GM21737 (cell line): Measurements from ENCODE around the gene PPT2.
A peak's percentile ranks its signal among the peaks of the same experiment; 100 is the strongest.

Experiments
- ATAC-seq: cut with Tn5 transposase; IDR thresholded peaks from one replicate; pipeline ENCODE4 v1.9.1; 2021; ENCODE audit warnings: mild to moderate bottlenecking, moderate library complexity; ENCODE audit not compliant: unreplicated experiment

PPT2 gene

GRCh38 chr6:32151181-32151862 lies 2.6 kb upstream of the PPT2 start:
- no peak for ATAC-seq

GRCh38 chr6:32151863-32152768 lies 1.8 kb upstream of the PPT2 start, which contains the start of gene PRRT1:
Gene PRRT1, minus strand, starts transcription at chr6:32151939. Its CDS starts 112 bp downstream, at chr6:32151827.
- no peak for ATAC-seq

DNA sequence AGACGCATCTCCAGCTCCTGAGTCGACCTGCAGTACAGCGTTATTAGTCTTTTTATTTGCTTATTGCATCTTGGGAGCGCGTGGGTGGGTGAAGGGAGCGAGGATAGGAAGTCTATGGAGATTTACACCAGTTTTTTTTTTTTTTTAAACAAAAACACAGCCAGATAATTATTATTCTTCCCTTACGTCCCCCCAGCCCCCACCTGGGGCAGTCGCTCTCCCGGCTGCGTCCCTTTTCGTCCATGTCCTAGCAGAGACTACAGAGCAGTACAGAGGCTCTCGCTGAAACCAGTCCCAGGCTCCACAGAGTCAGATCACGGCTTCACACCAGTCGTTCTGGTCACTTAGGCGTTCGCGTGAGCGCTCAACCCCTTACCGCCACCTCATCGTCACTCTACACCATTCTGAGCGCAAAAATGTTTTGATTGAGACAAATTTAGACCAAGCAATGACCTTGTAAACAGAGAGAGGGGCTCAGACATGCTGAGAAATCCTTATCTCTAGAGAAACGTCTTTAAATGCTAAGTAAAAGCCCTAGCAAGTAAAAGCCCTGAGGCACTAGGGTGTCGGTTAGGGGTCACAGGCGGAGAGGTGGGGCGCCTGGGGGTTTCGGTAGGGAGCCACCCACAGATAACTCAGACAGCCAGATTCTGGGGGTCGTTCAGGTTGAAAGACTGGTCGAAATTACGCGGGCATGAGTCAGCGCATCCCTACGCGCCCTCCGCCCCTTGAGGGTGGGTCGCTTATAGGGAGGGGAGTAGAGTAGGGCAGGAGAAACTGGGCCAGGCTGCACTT lies 975 bp upstream of the PPT2 start:
- ATAC-seq: no peak

DNA sequence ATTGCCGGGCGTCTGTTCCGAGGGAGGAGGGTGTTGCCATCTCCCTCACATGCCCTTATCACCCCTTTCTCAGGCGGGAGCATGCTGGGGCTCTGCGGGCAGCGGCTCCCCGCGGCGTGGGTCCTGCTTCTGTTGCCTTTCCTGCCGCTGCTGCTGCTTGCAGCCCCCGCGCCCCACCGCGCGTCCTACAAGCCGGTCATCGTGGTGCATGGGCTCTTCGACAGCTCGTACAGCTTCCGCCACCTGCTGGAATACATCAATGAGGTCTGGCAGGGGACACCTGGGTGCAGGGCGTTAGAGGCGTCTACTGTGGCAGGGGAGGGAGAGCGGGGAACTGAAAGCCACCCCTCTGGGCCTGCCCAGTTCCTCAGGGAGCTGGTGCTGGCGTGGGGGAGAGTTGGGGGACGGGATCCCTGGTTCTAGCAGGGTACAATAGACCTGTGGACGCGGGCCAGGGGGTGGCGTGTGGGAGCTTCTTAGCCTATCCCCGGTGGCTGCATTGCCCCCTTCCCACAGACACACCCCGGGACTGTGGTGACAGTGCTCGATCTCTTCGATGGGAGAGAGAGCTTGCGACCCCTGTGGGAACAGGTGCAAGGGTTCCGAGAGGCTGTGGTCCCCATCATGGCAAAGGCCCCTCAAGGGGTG lies 697 bp downstream of the PPT2 start:
- ATAC-seq: peak; percentile 56

DNA sequence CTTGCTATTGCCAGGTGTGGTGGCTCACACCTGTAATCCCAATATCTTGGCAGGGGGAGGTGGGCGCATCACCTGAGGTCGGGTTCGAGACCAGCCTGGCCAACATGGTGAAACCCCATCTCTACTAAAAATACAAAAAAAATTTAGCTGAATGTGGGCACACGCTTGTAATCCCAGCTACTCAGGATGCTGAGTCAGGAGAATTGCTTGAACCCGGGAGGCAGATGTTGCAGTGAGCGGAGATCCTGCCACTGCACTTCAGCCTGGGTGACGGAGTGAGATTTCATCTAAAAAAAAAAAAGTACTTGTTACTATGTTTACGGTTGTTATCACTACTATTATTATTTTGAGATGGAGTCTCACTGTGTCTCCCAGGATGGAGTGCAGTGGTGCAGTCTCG lies 3.0 kb downstream of the PPT2 start:
- no peak for ATAC-seq

DNA sequence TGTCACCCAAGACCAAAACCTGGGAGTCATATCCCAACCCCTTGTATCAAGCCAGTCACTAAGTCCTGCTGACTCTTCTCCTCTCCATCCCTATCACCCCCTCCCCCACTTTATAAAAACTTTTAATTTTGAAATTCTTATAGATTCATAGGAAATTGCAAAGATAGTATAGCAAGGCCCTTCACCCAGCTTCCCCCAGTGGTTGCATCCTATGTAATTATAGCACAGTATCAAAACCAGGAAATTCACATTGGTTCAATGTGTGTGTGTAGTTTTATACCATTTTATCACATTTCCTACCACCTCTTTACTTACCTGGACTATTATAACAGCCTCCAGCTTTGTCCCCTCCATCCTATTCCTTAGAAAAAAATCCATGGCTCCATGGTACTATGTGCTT lies 4.1 kb downstream of the PPT2 start:
- no peak for ATAC-seq

DNA sequence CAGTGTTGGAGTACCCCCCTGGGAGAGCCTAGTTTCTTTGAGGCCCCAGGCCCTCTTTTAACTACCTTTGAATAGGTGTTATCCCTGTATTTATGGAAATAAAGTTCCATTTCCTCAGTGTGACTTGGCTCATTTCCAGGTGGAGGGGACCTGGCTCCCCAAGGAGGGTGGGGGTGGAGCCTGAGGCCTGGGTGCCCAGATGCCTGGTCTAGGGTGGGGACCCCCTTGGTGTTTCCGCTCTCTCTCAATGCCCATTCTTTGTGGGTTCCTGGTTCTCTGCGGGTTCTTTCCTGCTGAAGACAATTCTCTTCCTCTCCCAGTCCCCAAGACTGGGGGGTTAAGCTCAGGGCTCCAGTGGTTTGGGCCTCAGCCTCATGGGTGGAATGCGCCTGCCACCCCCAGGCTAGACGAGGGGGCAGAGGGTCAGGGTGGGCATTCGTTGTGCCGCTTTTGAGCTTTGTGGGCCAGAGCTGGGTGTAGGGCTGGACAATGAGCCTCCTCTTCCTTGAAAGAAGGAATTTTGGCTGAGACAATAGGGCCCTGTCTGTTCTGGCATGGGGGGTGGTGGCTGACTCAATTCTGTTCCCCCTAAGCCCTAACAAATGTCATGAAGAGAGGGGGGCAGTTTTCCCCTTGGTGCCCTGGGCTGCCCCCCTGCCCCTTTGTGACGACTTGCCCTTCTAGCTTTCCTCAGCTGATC lies 9.8 kb downstream of the PPT2 start:
- ATAC-seq: no peak

- no peak for ATAC-seq
Observed at GRCh38 chr6:32164295-32164694, 10.4 kb downstream of the PPT2 start, which contains the start of gene EGFL8. Gene EGFL8, plus strand, starts transcription at chr6:32164595. Its CDS starts 1,571 bp downstream, at chr6:32166166.

- no peak for ATAC-seq
Observed at GRCh38 chr6:32166411-32167061, 12.6 kb downstream of the PPT2 start.

DNA sequence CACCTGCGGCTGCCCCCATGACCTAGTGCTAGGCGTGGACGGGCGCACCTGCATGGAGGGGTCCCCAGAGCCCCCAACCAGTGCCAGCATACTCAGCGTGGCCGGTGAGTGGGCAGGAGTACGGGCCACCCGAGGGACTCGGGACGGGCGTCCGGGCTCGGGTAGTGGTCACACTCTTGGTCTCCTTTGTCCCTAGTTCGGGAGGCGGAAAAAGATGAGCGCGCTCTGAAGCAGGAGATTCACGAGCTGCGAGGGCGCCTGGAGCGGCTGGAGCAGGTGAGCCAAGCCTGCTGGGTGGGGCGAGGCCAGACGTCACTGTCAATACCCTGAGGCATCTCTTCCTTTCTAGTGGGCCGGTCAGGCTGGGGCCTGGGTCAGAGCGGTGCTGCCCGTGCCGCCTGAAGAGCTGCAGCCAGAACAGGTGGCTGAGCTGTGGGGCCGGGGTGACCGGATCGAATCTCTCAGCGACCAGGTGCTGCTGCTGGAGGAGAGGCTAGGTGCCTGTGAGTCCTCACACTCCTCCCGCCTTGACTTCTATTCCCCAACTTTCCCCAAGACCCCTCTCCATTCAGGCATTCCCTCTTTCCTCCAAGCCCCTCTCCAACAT lies 13.3 kb downstream of the PPT2 start:
- no peak for ATAC-seq

DNA sequence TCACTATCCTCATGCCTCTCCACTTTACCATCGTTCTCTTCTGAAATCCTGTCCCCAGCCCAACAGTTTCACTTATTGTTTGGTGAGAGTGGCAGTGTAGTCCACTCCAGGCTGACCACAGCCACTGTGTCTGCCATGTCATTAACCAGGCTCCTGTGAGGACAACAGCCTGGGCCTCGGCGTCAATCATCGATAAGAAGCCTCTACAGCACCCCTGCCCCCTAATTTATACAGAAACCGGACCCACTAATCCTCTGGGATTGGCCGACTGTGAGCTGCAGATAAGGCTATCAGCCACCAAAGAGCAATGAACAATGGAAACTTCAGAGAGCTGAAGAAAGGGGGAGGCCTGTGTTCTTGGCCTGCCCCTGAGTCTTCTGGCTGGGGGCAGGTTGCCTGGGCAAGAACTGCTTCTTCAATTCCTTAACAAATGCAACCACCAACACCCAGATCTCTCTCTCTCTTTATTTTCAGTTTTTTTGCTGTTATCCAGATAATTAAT lies 13.9 kb downstream of the PPT2 start:
- no peak for ATAC-seq

GRCh38 chr6:32168350-32168749 lies 14.4 kb downstream of the PPT2 start:
- ATAC-seq: no peak

DNA sequence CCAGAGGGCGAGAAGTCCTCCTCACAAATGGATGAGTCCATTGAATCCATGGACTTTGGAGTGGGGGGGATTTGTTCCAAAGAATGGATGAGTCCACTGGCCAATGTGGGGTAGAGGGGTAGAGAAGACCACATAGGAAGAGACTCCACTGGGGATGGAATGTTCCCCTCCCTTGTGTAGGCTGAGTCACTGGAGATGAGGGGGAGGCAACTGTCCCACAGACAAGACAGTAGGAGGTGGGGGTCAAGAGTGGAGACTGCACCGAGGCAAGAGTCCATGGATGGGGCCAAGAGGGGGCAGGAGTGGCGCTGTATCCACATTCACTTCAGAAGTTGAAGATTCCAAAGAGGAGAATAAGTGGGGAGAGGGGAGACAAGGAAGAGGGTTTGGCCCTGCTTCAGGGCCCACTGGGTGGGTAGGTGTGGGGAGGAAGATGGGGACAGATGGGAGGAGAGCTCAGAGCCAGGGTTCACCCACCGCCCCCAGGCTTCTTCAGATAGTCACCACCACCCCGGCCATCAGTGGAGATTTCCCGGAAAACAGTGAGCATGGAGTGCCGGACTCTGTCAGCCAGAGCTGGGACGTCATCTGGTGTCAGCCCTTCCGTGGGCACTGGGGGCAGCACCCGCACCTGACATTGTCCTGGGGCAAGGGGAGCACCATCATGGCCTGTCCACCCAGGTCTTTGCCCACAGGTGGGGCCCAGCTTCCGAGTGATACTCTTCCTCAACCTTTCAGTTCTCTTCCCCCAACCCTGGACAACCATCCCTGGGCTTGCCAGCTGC lies 15.1 kb downstream of the PPT2 start:
- no peak for ATAC-seq

DNA sequence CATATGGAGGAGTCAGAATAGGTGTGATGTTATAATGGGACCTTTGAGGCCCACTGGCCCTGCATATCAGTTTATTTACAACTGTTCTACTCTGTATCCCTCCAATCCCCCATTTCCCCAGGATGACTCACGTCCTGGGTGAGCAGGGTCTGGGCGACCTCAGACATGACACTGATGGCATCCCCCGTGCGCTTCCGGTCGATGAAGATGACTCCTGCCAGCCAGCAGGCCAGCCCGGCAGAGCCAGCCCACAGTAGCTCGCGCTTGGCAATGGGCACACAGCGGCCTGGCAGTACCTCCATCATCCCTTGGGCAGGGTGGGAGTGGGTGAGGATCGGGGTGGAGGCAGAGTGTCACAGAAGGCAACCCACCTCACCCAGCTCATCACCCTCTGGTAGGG lies 16.4 kb downstream of the PPT2 start:
- no peak for ATAC-seq

- no peak for ATAC-seq
Observed at GRCh38 chr6:32171234-32171633, 17.3 kb downstream of the PPT2 start.

GRCh38 chr6:32173051-32173727 lies 19.2 kb downstream of the PPT2 start:
- ATAC-seq: no peak

DNA sequence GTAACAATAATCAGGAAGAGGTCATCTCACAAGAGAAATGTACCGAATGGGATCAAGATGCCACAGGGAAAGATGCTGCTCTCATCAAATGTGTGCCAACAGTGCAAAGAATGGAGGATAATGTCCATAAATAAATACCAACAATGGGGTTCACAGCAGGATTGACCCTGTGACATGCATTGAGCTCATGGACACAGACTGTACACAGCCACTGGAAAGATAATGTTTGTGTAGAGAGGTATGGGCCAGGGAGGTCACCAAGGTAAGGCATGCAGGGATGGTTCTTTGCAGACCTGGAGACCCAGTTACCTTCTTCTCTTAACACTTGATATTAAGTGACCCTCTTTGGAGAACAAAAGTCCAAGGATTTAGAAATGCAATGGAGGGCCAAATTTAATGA lies 20.5 kb downstream of the PPT2 start:
- no peak for ATAC-seq

GRCh38 chr6:32175322-32175710 lies 21.4 kb downstream of the PPT2 start:
- no peak for ATAC-seq
